Stimulated activated CD4-positive, alpha-beta T cell treated with anti-CD3 and anti-CD28 coated beads, Interleukin-2, amount 100 ng/mL, for 4 hours (primary cell): ENCODE measurements around the gene GALR2.
"Not testable (repeated sequence)": the region's sequence is repeated elsewhere in the genome, so short reads cannot be mapped to it uniquely, and the experiment has no call there.

Experiments
- DNase-seq: peaks from one replicate; pipeline ENCODE4 v3.0.0-alpha.2; 2020; ENCODE audit warnings: low read depth

The GALR2 gene

DNA sequence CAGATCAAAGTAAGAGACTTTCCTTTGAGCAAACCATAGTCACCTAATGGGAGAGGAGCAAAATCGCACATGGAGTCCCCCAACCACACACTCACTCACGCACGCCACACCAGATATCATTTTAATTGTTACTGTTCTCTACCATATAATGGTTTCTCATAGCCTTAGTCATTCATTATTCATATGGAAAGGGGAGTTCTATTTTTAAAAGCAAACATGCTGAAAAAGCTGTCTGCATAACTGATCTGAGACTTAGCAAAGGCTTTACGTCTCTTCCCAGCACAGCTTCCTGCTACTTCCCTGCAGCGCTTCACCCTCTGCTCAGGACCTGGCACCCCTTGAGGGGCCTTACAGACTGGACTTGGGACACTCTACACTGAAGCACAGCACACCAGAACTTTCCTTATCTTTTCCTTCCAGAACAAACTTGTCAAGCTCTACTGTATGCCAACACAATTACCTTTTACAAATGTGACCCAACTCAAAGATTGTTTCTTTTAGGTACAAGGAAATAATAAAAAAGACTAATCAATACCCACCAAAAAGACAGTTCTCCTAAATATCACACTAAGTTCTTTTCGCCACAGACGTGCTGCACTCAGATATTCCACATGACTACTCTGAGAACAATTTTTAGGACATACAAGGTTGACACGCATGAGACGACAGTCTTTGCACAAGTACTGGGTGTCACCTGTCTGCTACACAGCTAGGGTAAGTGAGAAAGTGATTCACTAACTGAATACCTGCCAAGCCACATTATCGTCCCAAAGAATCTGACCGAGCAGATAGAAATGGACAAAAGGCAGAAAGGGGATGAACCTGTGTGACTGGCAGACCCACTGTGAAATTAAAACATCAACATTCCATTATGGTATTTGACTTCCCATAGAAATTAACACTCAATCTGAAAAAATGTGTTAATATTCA is 23.8 kb upstream of the GALR2 start:
- no peak for DNase-seq

- DNase-seq, result no peak
Measured at GRCh38 chr17:76051561-76051960, 23.0 kb upstream of the GALR2 start.

DNA sequence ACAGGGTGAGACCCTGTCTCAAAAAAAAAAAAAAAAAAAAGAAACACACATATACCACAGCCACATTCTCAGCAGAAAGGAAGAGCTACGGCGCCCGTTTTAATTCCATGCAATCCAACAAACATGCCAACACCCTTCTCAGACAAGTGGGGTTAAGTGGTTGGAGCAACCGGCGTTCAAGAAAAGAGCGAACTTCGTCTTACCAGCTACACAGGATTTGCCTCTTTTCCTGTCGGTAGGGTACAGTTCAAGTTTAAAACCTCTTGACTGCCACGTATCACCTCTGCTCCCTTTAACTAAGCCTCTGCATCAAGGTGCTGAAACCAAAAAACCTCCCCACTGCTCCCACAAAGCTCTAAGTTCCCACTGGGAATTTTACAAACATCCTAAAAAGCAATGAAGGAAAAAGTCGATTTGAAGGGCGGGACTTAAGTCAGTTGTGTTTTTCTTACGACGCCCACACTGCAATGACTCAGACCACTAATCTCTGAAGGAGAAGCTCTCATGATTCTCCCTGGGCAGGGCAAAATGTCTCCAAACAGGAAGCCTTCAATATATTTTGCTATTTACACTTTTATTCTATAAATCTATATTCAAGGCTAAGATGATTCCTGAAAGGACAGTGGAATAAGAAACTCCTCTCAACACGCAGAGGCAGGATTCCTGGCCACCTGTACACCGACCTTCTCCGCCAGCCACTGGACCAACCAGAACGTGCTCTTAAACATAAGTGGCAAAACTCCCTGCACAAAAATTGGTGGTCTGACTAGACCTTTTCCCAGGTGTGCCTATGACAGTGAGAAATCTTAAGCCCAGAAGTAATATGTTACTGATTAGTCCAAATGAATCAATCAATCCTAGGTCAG is 21.1 kb upstream of the GALR2 start:
- DNase-seq, result no peak

- no peak for DNase-seq
Measured at GRCh38 chr17:76054112-76054476, 20.5 kb upstream of the GALR2 start.

- DNase-seq, result no peak
Measured at GRCh38 chr17:76056882-76057281, 17.7 kb upstream of the GALR2 start.

GRCh38 chr17:76058264-76058663 is 16.3 kb upstream of the GALR2 start:
- DNase-seq, result not testable (repeated sequence)

DNA sequence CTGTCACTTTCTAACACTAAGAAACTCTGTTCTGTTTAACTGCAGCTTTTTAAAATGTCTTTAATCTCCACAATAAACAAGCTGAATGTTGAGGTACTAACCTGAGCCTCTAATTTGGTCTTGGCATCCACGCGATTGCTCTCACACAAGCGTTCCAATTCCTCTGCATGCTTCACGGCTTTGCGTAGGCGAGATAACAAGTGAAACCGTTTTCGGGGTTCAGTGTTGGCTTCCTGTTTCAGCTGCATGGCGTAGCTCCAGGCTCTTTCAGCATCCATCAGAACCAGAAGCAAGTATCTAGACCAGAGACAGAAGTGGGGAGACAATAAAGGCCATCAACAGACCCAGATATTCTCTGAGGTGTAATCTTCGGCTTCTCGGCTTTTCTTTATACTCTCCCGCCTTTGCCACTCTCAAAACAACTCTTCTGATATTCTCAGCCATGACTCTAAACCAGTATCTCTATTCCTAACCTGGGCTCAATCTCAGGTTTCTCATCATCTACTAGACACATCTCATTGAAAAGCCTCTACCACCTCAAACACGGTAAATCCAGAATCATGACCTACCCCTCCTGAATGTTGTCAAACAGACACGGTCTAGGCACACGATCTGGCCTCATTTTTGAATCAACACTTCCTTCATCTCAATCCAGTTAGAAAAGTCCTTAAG is 10.6 kb upstream of the GALR2 start:
- DNase-seq, result peak; percentile 55

- no peak for DNase-seq
Measured at GRCh38 chr17:76065775-76066174, 8.8 kb upstream of the GALR2 start.

GRCh38 chr17:76071531-76072147 is 2.9 kb upstream of the GALR2 start:
- no peak for DNase-seq

GRCh38 chr17:76072148-76072858 is 2.3 kb upstream of the GALR2 start, which contains the start of gene SRP68:
SRP68 (minus strand) TSS chr17:76072517; CDS start chr17:76072491, 26 bp downstream.
- peak; percentile 79 for DNase-seq

DNA sequence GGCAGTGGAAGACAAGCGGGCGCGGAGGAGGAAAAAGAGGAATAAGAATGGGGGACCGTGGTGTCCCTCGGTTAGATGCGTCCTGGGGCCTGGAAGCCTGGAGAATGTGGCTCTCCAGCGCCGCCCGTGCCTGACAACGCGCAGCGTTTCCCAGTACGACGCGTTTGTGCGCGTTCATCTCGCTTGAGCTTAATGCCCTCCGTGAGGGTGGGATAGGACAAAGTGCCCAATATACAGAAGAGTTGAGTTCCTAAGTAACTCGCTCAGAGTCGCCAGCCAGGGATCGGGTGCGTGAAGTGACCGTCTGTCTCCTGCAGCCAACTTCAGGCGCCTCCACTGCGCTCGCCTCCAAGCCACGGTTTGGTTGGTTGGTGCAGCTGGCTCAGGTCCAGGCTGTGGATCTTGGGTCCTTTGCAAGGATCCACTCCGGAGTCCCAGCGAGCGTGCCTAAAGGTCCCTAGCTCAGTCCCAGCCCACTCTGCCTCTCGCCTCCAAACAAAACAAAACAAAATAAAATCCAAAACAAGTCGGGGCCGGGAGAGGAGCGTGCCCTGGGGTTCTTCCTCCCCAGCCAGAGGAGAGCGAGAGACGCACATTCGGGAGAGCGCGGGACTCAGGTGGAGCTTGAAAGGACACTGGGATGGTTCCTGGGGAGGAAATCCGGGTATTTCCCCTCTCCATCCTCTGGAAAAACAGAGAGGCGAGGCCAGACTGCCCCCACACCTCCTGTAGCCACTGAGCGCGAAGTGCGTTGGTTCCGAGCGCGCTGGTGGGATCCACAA is 974 bp downstream of the GALR2 start:
- no peak for DNase-seq

- no peak for DNase-seq
Measured at GRCh38 chr17:76076146-76076764, 1.7 kb downstream of the GALR2 start.

DNA sequence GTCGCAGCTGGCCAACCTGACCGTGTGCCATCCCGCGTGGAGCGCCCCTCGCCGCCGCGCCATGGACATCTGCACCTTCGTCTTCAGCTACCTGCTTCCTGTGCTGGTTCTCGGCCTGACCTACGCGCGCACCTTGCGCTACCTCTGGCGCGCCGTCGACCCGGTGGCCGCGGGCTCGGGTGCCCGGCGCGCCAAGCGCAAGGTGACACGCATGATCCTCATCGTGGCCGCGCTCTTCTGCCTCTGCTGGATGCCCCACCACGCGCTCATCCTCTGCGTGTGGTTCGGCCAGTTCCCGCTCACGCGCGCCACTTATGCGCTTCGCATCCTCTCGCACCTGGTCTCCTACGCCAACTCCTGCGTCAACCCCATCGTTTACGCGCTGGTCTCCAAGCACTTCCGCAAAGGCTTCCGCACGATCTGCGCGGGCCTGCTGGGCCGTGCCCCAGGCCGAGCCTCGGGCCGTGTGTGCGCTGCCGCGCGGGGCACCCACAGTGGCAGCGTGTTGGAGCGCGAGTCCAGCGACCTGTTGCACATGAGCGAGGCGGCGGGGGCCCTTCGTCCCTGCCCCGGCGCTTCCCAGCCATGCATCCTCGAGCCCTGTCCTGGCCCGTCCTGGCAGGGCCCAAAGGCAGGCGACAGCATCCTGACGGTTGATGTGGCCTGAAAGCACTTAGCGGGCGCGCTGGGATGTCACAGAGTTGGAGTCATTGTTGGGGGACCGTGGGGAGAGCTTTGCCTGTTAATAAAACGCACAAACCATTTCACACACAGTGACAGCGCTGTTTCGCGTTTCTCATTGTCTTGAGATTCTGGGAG is 2.4 kb downstream of the GALR2 start:
- DNase-seq, result peak; percentile 21

- no peak for DNase-seq
Measured at GRCh38 chr17:76077584-76078110, 3.1 kb downstream of the GALR2 start.

DNA sequence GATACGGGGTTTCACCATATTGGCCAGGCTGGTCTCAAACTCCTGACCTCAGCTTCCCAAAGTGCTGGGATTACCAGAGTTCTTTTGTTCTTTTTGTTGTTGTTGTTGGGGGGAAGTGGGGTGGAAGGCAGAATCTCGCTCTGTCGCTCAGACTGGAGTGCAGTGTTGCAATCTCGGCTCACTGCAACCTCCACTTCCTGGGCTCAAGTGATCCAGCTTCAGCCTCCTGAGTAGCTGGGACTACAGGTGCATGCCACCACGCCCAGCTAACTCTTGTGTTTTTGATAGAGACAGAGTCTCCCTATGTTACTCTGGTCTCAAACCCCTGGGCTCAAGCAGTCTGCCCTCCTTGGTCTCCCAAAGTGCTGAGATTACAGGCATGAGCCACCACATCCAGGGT is 3.8 kb downstream of the GALR2 start:
- not testable (repeated sequence) for DNase-seq

- DNase-seq, result no peak
Measured at GRCh38 chr17:76078860-76079534, 4.4 kb downstream of the GALR2 start, which contains the start of gene ZACN. ZACN (plus strand) TSS chr17:76079182; CDS start chr17:76079265, 83 bp downstream.

DNA sequence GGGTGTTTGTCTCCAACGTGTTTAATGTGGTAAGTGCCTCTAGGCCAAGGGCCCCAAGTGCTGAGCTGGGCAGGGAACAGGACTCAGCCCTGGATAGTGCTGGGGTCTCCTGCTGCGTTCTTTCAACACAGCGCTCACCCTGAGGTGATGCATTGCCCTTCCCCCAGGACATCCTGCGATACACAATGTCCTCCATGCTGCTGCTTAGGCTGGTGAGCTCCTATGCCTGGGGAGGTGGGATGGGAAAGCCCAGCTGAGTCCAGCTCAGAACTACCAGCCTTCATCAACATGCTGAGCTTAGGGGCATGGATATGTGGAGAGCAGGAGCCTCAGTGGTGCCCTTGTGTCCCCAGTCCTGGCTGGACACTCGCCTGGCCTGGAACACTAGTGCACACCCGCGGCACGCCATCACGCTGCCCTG is 5.0 kb downstream of the GALR2 start:
- no peak for DNase-seq
